Upper lobe of left lung (tissue), 6 donors: Measurements from ENCODE around the gene DNMT3A. TPM values are rescaled to one million over a fixed set of nuclear protein-coding genes. Genes with fewer than 3 reads are reported as not detected.

Experiments used
- ATAC-seq, 2 donors: fragments of 200-7000 bp; cut with Tn5 transposase; one replicate each; pipeline ENCODE4 v1.9.1; 2022; ENCODE audit warnings: mild to moderate bottlenecking in 2 of 2, moderate library complexity in 2 of 2; ENCODE audit not compliant: low FRiP score in 2 of 2
- DNase-seq, 2 donors: peaks; one replicate each; pipeline ENCODE4 v3.0.0-alpha.2; 2019 to 2020
- H3K27ac ChIP-seq, 4 donors: fragments of 200-600 bp; sonication (generic); one replicate each; pipeline ENCODE4 v1.5.1; 2016 to 2019
- H3K27me3 ChIP-seq, 4 donors: fragments of 200-600 bp; sonication (generic); one replicate each; pipeline ENCODE4 v1.5.1; 2017 to 2019
- H3K36me3 ChIP-seq, 4 donors: fragments of 200-600 bp; sonication (generic); one replicate each; pipeline ENCODE4 v1.5.1; 2016 to 2019
- H3K4me1 ChIP-seq, 4 donors: fragments of 200-600 bp; sonication (generic); one replicate each; pipeline ENCODE4 v1.5.1; 2018 to 2019
- H3K4me3 ChIP-seq, 4 donors: fragments of 200-600 bp; sonication (generic); one replicate each; pipeline ENCODE4 v1.5.1; 2017 to 2019; ENCODE audit warnings: mild to moderate bottlenecking in 2 of 4, moderate library complexity in 1 of 4
- H3K9me3 ChIP-seq, 4 donors: fragments of 200-600 bp; sonication (generic); one replicate each; pipeline ENCODE4 v1.5.1; 2018 to 2019
- CTCF ChIP-seq, 6 experiments: fragments of 450-650 bp in 4 of 6; fragments of 200-600 bp in 2 of 6; sonication (generic) in 2 of 6; IDR thresholded peaks; one replicate each; pipeline ENCODE4 v1.5.1; 2016 to 2019; ENCODE audit warnings: antibody characterized with exemption in 6 of 6
- EP300 ChIP-seq, 4 donors: sonication (generic); formaldehyde crosslinking; IDR thresholded peaks; one replicate each; pipeline ENCODE4 v1.5.1; 2017; ENCODE audit warnings: antibody characterized with exemption in 4 of 4, control low read depth in 2 of 4
- POLR2A ChIP-seq, 4 donors: fragments of 450-650 bp; IDR thresholded peaks; one replicate each; pipeline ENCODE4 v1.5.1; 2016 to 2017; ENCODE audit warnings: antibody characterized with exemption in 4 of 4, mild to moderate bottlenecking in 2 of 4
- POLR2AphosphoS5 ChIP-seq, 2 donors: sonication (generic); formaldehyde crosslinking; IDR thresholded peaks; one replicate each; pipeline ENCODE4 v1.5.1; 2017; ENCODE audit warnings: antibody characterized with exemption in 2 of 2
- WGBS, 2 donors: methylation state at CpG; one replicate each; pipeline ENCODE4 v1.1.5; 2017 to 2018; 5-methylcytosine and 5-hydroxymethylcytosine counted together
- total RNA-seq, 6 donors: library from RNA; depleted of rRNA in 4 of 6; stranded (reverse); fragments of >200 nt in 4 of 6; gene quantifications; one replicate each; pipeline versions ENCODE4 v1.1.0 to v1.2.1, GENCODE V29; 2016 to 2021
- donor health status: DM: no; HTN: no; CAD: no; lungs with moderate emphysema.
- donor health status: DM: no; HTN: yes; CAD: no; lungs with severe emphysema.

Gene DNMT3A
- total RNA-seq, 6 donors from 2014 or later, result 7.8 to 49.2 (median 30.4) TPM

- Histone ChIP-seq H3K4me1 (peaks cover 7 to 25% (median 17%) of the 10 kb centered on the region in 4 donors), H3K27ac (no peak overlapping the region), H3K4me3 (no peak overlapping the region), H3K36me3 (peaks cover 0 to 4% (median under 1%) of the 10 kb centered on the region in 4 donors), H3K9me3 (no peaks in the 10 kb centered on the region), H3K27me3 (no peaks in the 10 kb centered on the region)
- ATAC-seq, result no peak
- DNase-seq, result no peak
- TF ChIP-seq POLR2AphosphoS5 (IDR thresholded peaks at IDR 0.05), result no peak
- TF ChIP-seq EP300 (IDR thresholded peaks at IDR 0.05), result no peak
- TF ChIP-seq POLR2A (IDR thresholded peaks at IDR 0.05), result no peak
- no peak for TF ChIP-seq CTCF (IDR thresholded peaks at IDR 0.05)
- 93 to 98% methylated on average over 4 of the region's 4 CpGs for WGBS, 2 donors
These were observed 114.9 kb downstream of the DNMT3A start for GRCh38 chr2:25226827-25227226.

GRCh38 chr2:25222477-25223121 is 119.1 kb downstream of the DNMT3A start:
- WGBS, 2 donors, result 72 to 76% methylated on average over 5 of the region's 5 CpGs

GRCh38 chr2:25221579-25221978 is 120.1 kb downstream of the DNMT3A start:
- no peaks in the 10 kb centered on the region for H3K9me3 ChIP-seq

More at GRCh38 chr2:25222477-25223121, 119.1 kb downstream of the DNMT3A start:
- Histone ChIP-seq H3K36me3 (no peaks in the 10 kb centered on the region), H3K9me3 (no peaks in the 10 kb centered on the region), H3K27me3 (no peaks in the 10 kb centered on the region), H3K4me1 (no peaks in the 10 kb centered on the region), H3K27ac (no peak overlapping the region), H3K4me3 (no peak overlapping the region)
- TF ChIP-seq EP300 (IDR thresholded peaks at IDR 0.05), result no peak
- TF ChIP-seq POLR2A (IDR thresholded peaks at IDR 0.05), result no peak
- no peak for DNase-seq
- no peak for ATAC-seq

GRCh38 chr2:25220313-25220712 is 121.4 kb downstream of the DNMT3A start:
- Histone ChIP-seq H3K27me3 (no peaks in the 10 kb centered on the region), H3K36me3 (no peaks in the 10 kb centered on the region), H3K4me1 (peaks cover 7 to 17% (median 9%) of the 10 kb centered on the region in 4 donors), H3K4me3 (no peak overlapping the region), H3K27ac (no peak overlapping the region), H3K9me3 (no peaks in the 10 kb centered on the region)
- no peak for TF ChIP-seq CTCF (IDR thresholded peaks at IDR 0.05)
- TF ChIP-seq POLR2A (IDR thresholded peaks at IDR 0.05), result no peak
- no peak for TF ChIP-seq POLR2AphosphoS5 (IDR thresholded peaks at IDR 0.05)
- no peak for TF ChIP-seq EP300 (IDR thresholded peaks at IDR 0.05)
- DNase-seq, result no peak
- WGBS, 2 donors, result 74 to 93% methylated on average over 3 of the region's 3 CpGs
- ATAC-seq, result no peak

More at GRCh38 chr2:25221579-25221978, 120.1 kb downstream of the DNMT3A start:
- no peak for TF ChIP-seq POLR2AphosphoS5 (IDR thresholded peaks at IDR 0.05)
- TF ChIP-seq POLR2A (IDR thresholded peaks at IDR 0.05), result no peak
- no peak for TF ChIP-seq EP300 (IDR thresholded peaks at IDR 0.05)
- no peak for TF ChIP-seq CTCF (IDR thresholded peaks at IDR 0.05)
- H3K27me3 ChIP-seq, result no peaks in the 10 kb centered on the region
- H3K4me3 ChIP-seq, result no peak overlapping the region
- 86 to 91% methylated on average over 4 of the region's 4 CpGs for WGBS, 2 donors
- H3K27ac ChIP-seq, result no peak overlapping the region
- H3K4me1 ChIP-seq, result peaks cover 4 to 5% (median 4%) of the 10 kb centered on the region in 4 donors
- no peak for DNase-seq
- ATAC-seq, result no peak
- no peaks in the 10 kb centered on the region for H3K36me3 ChIP-seq

GRCh38 chr2:25219621-25220020 is 122.1 kb downstream of the DNMT3A start:
- Histone ChIP-seq H3K27ac (no peak overlapping the region), H3K36me3 (no peaks in the 10 kb centered on the region), H3K27me3 (no peaks in the 10 kb centered on the region), H3K4me3 (no peak overlapping the region), H3K9me3 (no peaks in the 10 kb centered on the region), H3K4me1 (peaks cover 7 to 17% (median 9%) of the 10 kb centered on the region in 4 donors)
- TF ChIP-seq CTCF (IDR thresholded peaks at IDR 0.05) (no peak), POLR2AphosphoS5 (IDR thresholded peaks at IDR 0.05) (no peak), EP300 (IDR thresholded peaks at IDR 0.05) (no peak)
- DNase-seq (no peak), ATAC-seq (no peak)
- WGBS, 2 donors, result 40 to 94% methylated on average over 3 of the region's 3 CpGs
